ENCODE data around the gene RANBP1.

- TF ChIP-seq RAD21 (IDR thresholded peaks at IDR 0.05; ENCODE audit: low read depth) (peak; percentile 12; the same call in 1 of the 2 replicates), TAF1 (IDR thresholded peaks at IDR 0.05; ENCODE audit: low read depth) (peak; percentile 97), MAX (IDR thresholded peaks at IDR 0.05) (peak; percentile 97), EGR1 (IDR thresholded peaks at IDR 0.05) (0 out of 2 replicates have a peak, but pooled peaks have one; percentile 31), REST (IDR thresholded peaks at IDR 0.05; ENCODE audit: low read depth) (no peak; the same call in none of the 2 replicates), EP300 (IDR thresholded peaks at IDR 0.05; ENCODE audit: borderline replicate concordance) (peak; percentile 62; the same call in 1 of the 2 replicates), TCF12 (IDR thresholded peaks at IDR 0.05; ENCODE audit: low read depth) (peak; percentile 84), TEAD4 (IDR thresholded peaks at IDR 0.05) (peak; percentile 76), FOXM1 (IDR thresholded peaks at IDR 0.05; ENCODE audit: borderline replicate concordance, low read depth) (0 out of 2 replicates have a peak, but pooled peaks have one; percentile 33), NFIC (IDR thresholded peaks at IDR 0.05) (peak; percentile 27; the same call in 1 of the 2 replicates)
Measured at GRCh38 chr22:20079745-20080444, 36.0 kb upstream of the RANBP1 start, which contains the start of gene DGCR8.
